Tibial nerve (tissue), 4 donors: ENCODE results near the gene CDON. TPM values are rescaled to one million over a fixed set of nuclear protein-coding genes. Genes with fewer than 3 reads are reported as not detected.

Experiments
- DNase-seq, 2 donors: peaks; one replicate each; pipeline ENCODE4 v3.0.0-alpha.2; 2019; ENCODE audit warnings: low spot score in 2 of 2
- H3K27ac ChIP-seq, 4 donors: fragments of 200-600 bp; sonication (generic) in 3 of 4; one replicate each; pipeline ENCODE4 v1.5.1; 2017 to 2019; ENCODE audit warnings: mild to moderate bottlenecking in 1 of 4
- H3K27me3 ChIP-seq, 2 donors: fragments of 200-600 bp; sonication (generic) in 1 of 2; one replicate each; pipeline versions ENCODE4 v1.5.1 to v1.6.0; 2017 to 2019
- H3K36me3 ChIP-seq, 3 donors: fragments of 200-600 bp; sonication (generic); one replicate each; pipeline ENCODE4 v1.5.1; 2018 to 2019
- H3K4me1 ChIP-seq, 4 donors: fragments of 200-600 bp; sonication (generic) in 3 of 4; one replicate each; pipeline ENCODE4 v1.5.1; 2017 to 2019
- H3K4me3 ChIP-seq, 4 donors: fragments of 200-600 bp; sonication (generic) in 3 of 4; one replicate each; pipeline ENCODE4 v1.5.1; 2017 to 2019; ENCODE audit warnings: mild to moderate bottlenecking in 1 of 4, moderate library complexity in 1 of 4
- H3K9me3 ChIP-seq, 4 donors: fragments of 200-600 bp; sonication (generic) in 3 of 4; one replicate each; pipeline ENCODE4 v1.5.1; 2017 to 2019
- EP300 ChIP-seq, 2 donors: sonication (generic); formaldehyde crosslinking; IDR thresholded peaks; one replicate each; pipeline ENCODE4 v1.6.1; 2017; ENCODE audit warnings: antibody characterized with exemption in 2 of 2, mild to moderate bottlenecking in 1 of 2
- POLR2A ChIP-seq, 2 donors: fragments of 450-650 bp; IDR thresholded peaks; one replicate each; pipeline ENCODE4 v1.6.1; 2017; ENCODE audit warnings: antibody characterized with exemption in 2 of 2, mild to moderate bottlenecking in 2 of 2, moderate library complexity in 2 of 2
- WGBS, 2 donors: methylation state at CpG; one replicate each; pipeline ENCODE4 v1.1.5; 2018; 5-methylcytosine and 5-hydroxymethylcytosine counted together
- total RNA-seq, 4 donors: library from RNA; depleted of rRNA; stranded (reverse); fragments of >200 nt; gene quantifications; one replicate each; pipeline ENCODE4 v1.1.0, GENCODE V29; 2016
- TF ChIP-seq, protein P1 (sequence below), 5 experiments: fragments of 200-600 bp in 3 of 5; fragments of 450-650 bp in 2 of 5; sonication (generic) in 3 of 5; IDR thresholded peaks; one replicate each; pipeline ENCODE4 v1.5.1; 2016 to 2019; ENCODE audit warnings: antibody characterized with exemption in 5 of 5, mild to moderate bottlenecking in 3 of 5, moderate library complexity in 2 of 5

The CDON gene
- total RNA-seq, 4 donors from 2014 or later = 14.4 to 25.9 (median 15.3) TPM

DNA sequence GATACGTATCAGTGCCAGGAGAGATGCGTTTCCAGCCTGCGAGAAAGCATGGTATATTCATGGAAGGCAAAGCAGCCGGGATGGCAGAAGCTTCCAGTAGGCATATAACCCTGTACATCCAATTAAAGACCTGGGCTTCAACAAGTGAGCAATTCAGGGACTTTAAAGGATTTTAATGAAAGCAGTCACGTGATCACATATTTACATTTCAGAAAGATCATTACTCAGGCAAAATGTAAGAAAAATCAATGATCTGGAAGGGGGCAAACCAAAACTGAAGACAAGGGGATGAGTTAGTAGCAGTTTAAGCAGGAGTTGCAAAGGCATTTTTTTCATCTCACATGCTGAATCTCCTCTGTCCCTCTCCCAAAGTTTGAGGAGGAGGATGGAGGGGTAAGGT is 7.8 kb downstream of the CDON start:
- no peak for DNase-seq
- H3K4me1 ChIP-seq = peaks cover 0 to 30% (median 0%) of the 10 kb centered on the region in 4 donors

DNA sequence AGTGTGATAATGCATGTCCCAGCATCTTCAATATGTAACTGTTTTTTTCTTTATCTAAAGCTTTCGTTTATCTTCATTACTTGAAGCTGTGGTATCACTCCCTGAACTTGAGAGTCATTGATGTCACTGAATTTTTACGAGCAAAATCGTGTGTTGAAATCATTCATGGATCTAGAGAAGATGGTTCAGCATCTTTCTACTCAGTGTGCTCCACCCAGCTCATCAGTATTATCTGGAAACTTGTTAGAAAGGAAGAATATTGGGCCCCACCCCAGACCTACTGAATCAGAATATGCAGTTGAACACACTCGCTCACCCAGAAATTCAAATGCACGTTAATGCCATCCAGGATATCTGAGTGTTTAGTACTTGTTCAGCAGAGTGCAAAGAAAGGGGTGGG is 8.3 kb downstream of the CDON start:
- Histone ChIP-seq H3K27ac (no peak overlapping the region), H3K27me3 (no peaks in the 10 kb centered on the region), H3K4me3 (no peak overlapping the region), H3K36me3 (no peaks in the 10 kb centered on the region), H3K4me1 (peaks cover 0 to 25% (median 0%) of the 10 kb centered on the region in 4 donors), H3K9me3 (no peaks in the 10 kb centered on the region)
- DNase-seq = no peak
- TF ChIP-seq POLR2A (IDR thresholded peaks at IDR 0.05) (no peak), EP300 (IDR thresholded peaks at IDR 0.05) (no peak)
- TF ChIP-seq, protein P1, sequence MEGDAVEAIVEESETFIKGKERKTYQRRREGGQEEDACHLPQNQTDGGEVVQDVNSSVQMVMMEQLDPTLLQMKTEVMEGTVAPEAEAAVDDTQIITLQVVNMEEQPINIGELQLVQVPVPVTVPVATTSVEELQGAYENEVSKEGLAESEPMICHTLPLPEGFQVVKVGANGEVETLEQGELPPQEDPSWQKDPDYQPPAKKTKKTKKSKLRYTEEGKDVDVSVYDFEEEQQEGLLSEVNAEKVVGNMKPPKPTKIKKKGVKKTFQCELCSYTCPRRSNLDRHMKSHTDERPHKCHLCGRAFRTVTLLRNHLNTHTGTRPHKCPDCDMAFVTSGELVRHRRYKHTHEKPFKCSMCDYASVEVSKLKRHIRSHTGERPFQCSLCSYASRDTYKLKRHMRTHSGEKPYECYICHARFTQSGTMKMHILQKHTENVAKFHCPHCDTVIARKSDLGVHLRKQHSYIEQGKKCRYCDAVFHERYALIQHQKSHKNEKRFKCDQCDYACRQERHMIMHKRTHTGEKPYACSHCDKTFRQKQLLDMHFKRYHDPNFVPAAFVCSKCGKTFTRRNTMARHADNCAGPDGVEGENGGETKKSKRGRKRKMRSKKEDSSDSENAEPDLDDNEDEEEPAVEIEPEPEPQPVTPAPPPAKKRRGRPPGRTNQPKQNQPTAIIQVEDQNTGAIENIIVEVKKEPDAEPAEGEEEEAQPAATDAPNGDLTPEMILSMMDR (IDR thresholded peaks at IDR 0.05) = no peak
- WGBS, 2 donors = 69 to 74% methylated on average over 5 of the region's 5 CpGs

More for the DNA sequence above, 7.8 kb downstream of the CDON start:
- Histone ChIP-seq H3K27me3 (no peaks in the 10 kb centered on the region), H3K27ac (no peak overlapping the region), H3K4me3 (no peak overlapping the region), H3K9me3 (no peaks in the 10 kb centered on the region), H3K36me3 (no peaks in the 10 kb centered on the region)
- WGBS, 2 donors = 96 to 97% methylated on average over 5 of the region's 5 CpGs
- TF ChIP-seq POLR2A (IDR thresholded peaks at IDR 0.05) (no peak), EP300 (IDR thresholded peaks at IDR 0.05) (no peak)
- TF ChIP-seq, protein P1 (IDR thresholded peaks at IDR 0.05) = no peak

GRCh38 chr11:126053415-126054286 is 9.0 kb downstream of the CDON start:
- TF ChIP-seq, protein P1 (IDR thresholded peaks at IDR 0.05) = no peak
- no peak for TF ChIP-seq EP300 (IDR thresholded peaks at IDR 0.05)
- TF ChIP-seq POLR2A (IDR thresholded peaks at IDR 0.05) = no peak
- DNase-seq = no peak
- Histone ChIP-seq H3K27ac (no peak overlapping the region), H3K9me3 (no peaks in the 10 kb centered on the region), H3K36me3 (no peaks in the 10 kb centered on the region), H3K27me3 (no peaks in the 10 kb centered on the region), H3K4me3 (no peak overlapping the region), H3K4me1 (peaks cover 0 to 17% (median 0%) of the 10 kb centered on the region in 4 donors)
- 62 to 68% methylated on average over 7 of the region's 7 CpGs for WGBS, 2 donors

- no peak overlapping the region for H3K27ac ChIP-seq
- peaks cover 0 to 6% (median 0%) of the 10 kb centered on the region in 4 donors for H3K4me1 ChIP-seq
- 80 to 82% methylated on average over 3 of the region's 3 CpGs for WGBS, 2 donors
- no peaks in the 10 kb centered on the region for H3K27me3 ChIP-seq
- no peaks in the 10 kb centered on the region for H3K36me3 ChIP-seq
- H3K9me3 ChIP-seq = no peaks in the 10 kb centered on the region
- DNase-seq = no peak
- no peak overlapping the region for H3K4me3 ChIP-seq
- TF ChIP-seq POLR2A (IDR thresholded peaks at IDR 0.05) (no peak), EP300 (IDR thresholded peaks at IDR 0.05) (no peak)
- TF ChIP-seq, protein P1 (IDR thresholded peaks at IDR 0.05) = no peak
Measured at GRCh38 chr11:126051117-126051516, 11.5 kb downstream of the CDON start.

- no peak for DNase-seq
- H3K4me3 ChIP-seq = no peak overlapping the region
- no peak overlapping the region for H3K27ac ChIP-seq
- no peaks in the 10 kb centered on the region for H3K27me3 ChIP-seq
- peaks cover 0 to 4% (median 0%) of the 10 kb centered on the region in 3 donors for H3K36me3 ChIP-seq
- no peak for TF ChIP-seq EP300 (IDR thresholded peaks at IDR 0.05)
- no peak for TF ChIP-seq POLR2A (IDR thresholded peaks at IDR 0.05)
- TF ChIP-seq, protein P1 (IDR thresholded peaks at IDR 0.05) = no peak
- H3K9me3 ChIP-seq = no peaks in the 10 kb centered on the region
- peaks cover 0 to 6% (median 0%) of the 10 kb centered on the region in 4 donors for H3K4me1 ChIP-seq
- WGBS, 2 donors = 83% methylated on average over 1 of the region's 1 CpG
Measured at GRCh38 chr11:126049159-126049558, 13.5 kb downstream of the CDON start.
